ENCODE measurements around the gene WNT4. TPM values are rescaled to one million over a fixed set of nuclear protein-coding genes. Genes with fewer than 3 reads are reported as not detected.

WNT4 gene
- total RNA-seq, 1 donor from 2014 or later, result 3.7 TPM

- DNase-seq (ENCODE audit: low spot score), result no peak
Observed at GRCh38 chr1:22129501-22130117, 13.3 kb downstream of the WNT4 start.

GRCh38 chr1:22128392-22128791 is 14.5 kb downstream of the WNT4 start:
- no peak for DNase-seq (ENCODE audit: low spot score)

GRCh38 chr1:22127731-22128130 is 15.2 kb downstream of the WNT4 start:
- DNase-seq (ENCODE audit: low spot score), result no peak

- DNase-seq (ENCODE audit: low spot score), result no peak
Observed at GRCh38 chr1:22127248-22127647, 15.6 kb downstream of the WNT4 start.

- DNase-seq (ENCODE audit: low spot score), result no peak
Observed at GRCh38 chr1:22126531-22126930, 16.4 kb downstream of the WNT4 start.

- no peak for DNase-seq (ENCODE audit: low spot score)
Observed at GRCh38 chr1:22124592-22125229, 18.2 kb downstream of the WNT4 start.

- DNase-seq (ENCODE audit: low spot score), result no peak
Observed at GRCh38 chr1:22123901-22124404, 18.9 kb downstream of the WNT4 start.

- DNase-seq (ENCODE audit: low spot score), result no peak
Observed at GRCh38 chr1:22123071-22123390, 19.9 kb downstream of the WNT4 start.

- no peak for DNase-seq (ENCODE audit: low spot score)
Observed at GRCh38 chr1:22122273-22123070, 20.4 kb downstream of the WNT4 start.

- DNase-seq (ENCODE audit: low spot score), result no peak
Observed at GRCh38 chr1:22121421-22121911, 21.4 kb downstream of the WNT4 start.

- DNase-seq (ENCODE audit: low spot score), result no peak
Observed at GRCh38 chr1:22120469-22120790, 22.5 kb downstream of the WNT4 start.

GRCh38 chr1:22119626-22120468 is 23.1 kb downstream of the WNT4 start:
- DNase-seq (ENCODE audit: low spot score), result peak; percentile 40

GRCh38 chr1:22118291-22118992 is 24.5 kb downstream of the WNT4 start:
- DNase-seq (ENCODE audit: low spot score), result peak; percentile 41

GRCh38 chr1:22117851-22118250 is 25.0 kb downstream of the WNT4 start:
- DNase-seq (ENCODE audit: low spot score), result peak; percentile 62

- peak; percentile 36 for DNase-seq (ENCODE audit: low spot score)
Observed at GRCh38 chr1:22117238-22117637, 25.7 kb downstream of the WNT4 start.

- DNase-seq (ENCODE audit: low spot score), result no peak
Observed at GRCh38 chr1:22115286-22115685, 27.6 kb downstream of the WNT4 start.

GRCh38 chr1:22114083-22115012 is 28.5 kb downstream of the WNT4 start:
- DNase-seq (ENCODE audit: low spot score), result no peak

GRCh38 chr1:22112554-22112953 is 30.3 kb downstream of the WNT4 start:
- DNase-seq (ENCODE audit: low spot score), result no peak

- no peak for DNase-seq (ENCODE audit: low spot score)
Observed at GRCh38 chr1:22111620-22112019, 31.3 kb downstream of the WNT4 start.

- DNase-seq (ENCODE audit: low spot score), result no peak
Observed at GRCh38 chr1:22111115-22111514, 31.8 kb downstream of the WNT4 start.
